VCaP (cell line): ENCODE measurements around the gene RPP38.

ENCODE experiments used
- H3K27ac ChIP-seq: fragments of 450-650 bp; 2 replicates; pipeline ENCODE4 v1.5.1; 2017
- TF ChIP-seq, protein P1 (sequence below): fragments of 450-650 bp; conservative IDR thresholded peaks from 2 replicates; pipeline ENCODE4 v1.5.1; 2017; ENCODE audit warnings: mild to moderate bottlenecking, moderate library complexity

RPP38 gene, protein sequence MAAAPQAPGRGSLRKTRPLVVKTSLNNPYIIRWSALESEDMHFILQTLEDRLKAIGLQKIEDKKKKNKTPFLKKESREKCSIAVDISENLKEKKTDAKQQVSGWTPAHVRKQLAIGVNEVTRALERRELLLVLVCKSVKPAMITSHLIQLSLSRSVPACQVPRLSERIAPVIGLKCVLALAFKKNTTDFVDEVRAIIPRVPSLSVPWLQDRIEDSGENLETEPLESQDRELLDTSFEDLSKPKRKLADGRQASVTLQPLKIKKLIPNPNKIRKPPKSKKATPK

DNA sequence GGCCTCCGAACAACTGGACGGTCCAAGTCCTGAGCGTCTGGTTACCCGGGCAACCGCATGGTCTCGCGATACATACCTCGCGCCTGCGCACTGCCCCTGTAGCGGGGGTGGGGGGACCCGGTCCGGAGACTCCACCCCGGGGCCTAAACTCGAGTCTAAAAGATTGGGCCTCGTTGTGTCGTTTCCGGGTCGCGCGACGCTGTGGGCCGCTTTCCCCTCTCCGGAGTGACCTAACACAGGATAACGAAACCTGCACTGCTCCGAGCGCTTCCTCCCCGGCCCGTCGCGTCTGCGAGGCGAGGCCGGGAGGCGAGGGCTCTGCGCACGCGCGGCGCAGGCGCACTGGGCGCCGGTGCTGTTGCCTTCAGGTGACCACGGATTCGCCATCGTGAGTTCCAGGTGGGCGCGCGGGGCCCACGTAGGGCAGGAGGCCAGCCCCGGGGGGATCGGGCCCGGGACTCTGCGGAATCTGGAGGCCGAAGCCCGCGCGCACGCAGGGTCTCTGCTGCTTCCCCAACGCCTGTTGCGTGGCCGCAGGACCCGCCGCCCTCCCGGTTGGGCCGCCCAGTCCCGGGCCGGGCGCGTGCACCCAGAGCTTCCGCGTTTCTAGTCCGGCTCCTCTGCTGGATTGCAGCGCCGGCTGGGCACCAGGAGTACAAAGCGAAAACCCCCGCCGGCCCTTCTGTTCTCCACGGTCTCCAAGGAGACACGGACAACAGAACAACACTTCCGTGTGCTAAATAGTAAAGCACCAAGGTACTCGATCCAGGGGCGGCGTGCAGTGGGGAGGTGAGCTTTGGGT is at the start of gene RPP38:
Gene RPP38, plus strand, starts transcription at position 345 of the 802 bp plus-strand sequence. CDS start 5,960 bp downstream, outside the sequence.
- TF ChIP-seq, protein P1, sequence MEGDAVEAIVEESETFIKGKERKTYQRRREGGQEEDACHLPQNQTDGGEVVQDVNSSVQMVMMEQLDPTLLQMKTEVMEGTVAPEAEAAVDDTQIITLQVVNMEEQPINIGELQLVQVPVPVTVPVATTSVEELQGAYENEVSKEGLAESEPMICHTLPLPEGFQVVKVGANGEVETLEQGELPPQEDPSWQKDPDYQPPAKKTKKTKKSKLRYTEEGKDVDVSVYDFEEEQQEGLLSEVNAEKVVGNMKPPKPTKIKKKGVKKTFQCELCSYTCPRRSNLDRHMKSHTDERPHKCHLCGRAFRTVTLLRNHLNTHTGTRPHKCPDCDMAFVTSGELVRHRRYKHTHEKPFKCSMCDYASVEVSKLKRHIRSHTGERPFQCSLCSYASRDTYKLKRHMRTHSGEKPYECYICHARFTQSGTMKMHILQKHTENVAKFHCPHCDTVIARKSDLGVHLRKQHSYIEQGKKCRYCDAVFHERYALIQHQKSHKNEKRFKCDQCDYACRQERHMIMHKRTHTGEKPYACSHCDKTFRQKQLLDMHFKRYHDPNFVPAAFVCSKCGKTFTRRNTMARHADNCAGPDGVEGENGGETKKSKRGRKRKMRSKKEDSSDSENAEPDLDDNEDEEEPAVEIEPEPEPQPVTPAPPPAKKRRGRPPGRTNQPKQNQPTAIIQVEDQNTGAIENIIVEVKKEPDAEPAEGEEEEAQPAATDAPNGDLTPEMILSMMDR, result no peak
- peak within 1 kb of the TSS; percentile 96 for H3K27ac ChIP-seq

DNA sequence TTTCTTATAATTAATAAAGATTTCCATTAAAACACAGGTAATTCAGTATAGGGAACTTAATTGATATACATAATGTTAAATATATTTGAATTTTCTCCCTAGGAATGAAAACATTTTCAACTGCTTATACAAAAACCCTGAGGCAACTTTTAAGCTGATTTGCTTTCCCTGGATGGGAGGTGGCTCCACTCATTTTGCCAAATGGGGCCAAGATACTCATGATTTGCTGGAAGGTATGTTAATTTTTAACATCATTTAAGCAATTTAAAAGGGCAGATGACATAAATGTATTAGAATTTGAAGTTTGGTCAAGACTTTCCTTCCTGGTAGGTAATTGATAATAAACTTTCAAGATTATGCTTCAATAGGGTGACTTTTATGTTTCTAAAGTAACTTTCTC is 47.6 kb upstream of the RPP38 start:
- no peak overlapping the region for H3K27ac ChIP-seq
- TF ChIP-seq, protein P1, result no peak

DNA sequence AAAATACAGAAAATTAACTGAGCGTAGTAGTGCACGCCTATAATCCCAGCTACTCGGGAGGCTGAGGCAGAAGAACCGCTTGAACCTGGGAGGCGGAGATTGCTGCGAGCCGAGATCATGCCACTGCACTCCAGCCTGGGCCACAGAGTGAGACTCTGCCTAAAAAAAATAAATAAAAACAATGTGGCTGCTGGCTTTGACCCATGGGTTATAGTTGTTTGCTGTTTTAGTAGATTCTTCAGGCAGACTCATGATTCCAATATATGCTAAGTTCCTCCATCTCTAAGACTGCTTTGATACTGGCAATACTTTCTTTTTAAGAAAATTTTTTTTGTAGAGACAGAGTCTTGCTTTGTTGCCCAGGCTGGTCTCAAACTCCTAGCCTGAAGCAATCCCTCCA is 45.0 kb upstream of the RPP38 start:
- TF ChIP-seq, protein P1, result no peak
- no peak overlapping the region for H3K27ac ChIP-seq

DNA sequence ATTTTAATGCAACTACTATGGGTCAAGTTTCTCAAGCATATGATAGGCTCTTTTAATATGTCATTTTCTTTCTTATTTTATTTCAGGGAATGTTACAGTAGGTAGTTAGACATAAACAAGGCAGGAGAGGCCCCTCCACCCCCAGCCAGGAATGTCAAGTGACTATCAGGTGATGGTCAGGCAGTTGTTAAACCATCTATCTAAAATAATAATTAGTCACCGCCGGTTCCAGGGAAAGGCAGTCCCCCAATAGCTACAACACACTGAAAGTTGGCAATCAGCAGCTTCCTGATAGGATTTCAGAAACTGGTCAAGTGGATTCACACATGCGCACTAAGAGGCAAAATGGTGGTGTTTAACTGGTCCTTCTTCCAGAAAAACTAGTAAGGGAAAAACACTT is 44.1 kb upstream of the RPP38 start:
- TF ChIP-seq, protein P1, result no peak
- no peak overlapping the region for H3K27ac ChIP-seq

DNA sequence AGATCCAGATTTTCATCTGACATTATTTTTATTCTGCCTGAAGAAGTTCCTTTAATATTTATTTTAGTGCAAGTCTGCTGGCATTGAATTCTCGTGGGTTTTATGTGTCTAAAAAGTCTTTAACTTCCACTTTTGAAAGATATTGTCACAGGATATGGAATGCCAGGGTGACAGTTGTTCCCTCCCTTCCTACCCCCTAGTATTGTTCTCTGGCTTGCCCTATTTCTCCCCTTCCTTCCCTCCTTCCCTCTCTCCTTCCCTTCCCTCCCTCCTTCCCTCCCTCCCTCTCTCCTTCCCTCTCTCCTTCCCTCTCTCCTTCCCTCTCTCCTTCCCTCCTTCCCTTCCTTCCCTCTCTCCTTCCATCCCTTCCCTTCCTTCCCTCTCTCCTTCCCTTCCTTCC is 38.5 kb upstream of the RPP38 start:
- no peak overlapping the region for H3K27ac ChIP-seq
- TF ChIP-seq, protein P1, result no peak

DNA sequence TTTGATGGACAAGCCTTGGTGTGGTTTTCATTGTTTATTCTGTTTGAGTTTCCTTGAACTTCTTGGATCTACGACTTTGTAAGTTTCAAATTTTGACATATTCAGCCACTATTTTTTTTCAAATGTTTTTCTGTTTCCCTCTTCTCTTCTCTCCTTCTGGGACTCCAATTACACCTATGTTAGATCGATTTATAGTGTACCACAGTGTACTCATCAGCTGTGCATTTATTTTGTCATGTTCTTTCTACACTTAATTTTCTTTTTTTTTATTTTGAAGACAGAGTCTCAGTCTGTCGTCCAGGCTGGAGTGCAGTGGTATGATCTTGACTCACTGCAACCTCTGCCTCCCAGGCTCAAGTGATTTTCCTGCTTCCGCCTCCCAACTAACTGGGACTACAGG is 37.2 kb upstream of the RPP38 start:
- H3K27ac ChIP-seq, result no peak overlapping the region
- TF ChIP-seq, protein P1, result no peak

DNA sequence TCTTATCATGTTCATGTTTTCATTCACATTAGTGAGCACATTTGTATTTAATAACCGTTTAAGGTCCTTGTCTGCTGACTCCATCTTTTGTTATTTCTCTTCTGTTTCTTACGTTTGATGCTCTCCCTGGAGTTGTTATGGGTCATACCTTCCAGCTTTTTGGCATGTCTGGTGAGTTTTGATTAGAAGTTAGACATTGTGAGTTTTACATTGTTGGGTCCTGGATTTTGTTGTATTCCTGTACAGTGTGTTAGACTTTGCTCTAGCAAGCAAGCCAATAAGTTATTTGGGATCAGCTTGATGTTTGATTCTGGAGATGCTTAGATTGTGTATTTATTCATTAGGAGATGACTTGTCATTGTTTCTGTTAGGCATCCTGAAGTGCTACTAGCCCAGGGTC is 36.5 kb upstream of the RPP38 start:
- H3K27ac ChIP-seq, result no peak overlapping the region
- TF ChIP-seq, protein P1, result no peak
